VCaP (cell line): ENCODE results near the gene JUND.

Source experiments
- H3K27ac ChIP-seq: fragments of 450-650 bp; 2 replicates; pipeline ENCODE4 v1.5.1; 2017
- CTCF ChIP-seq: fragments of 450-650 bp; conservative IDR thresholded peaks from 2 replicates; pipeline ENCODE4 v1.5.1; 2017; ENCODE audit warnings: mild to moderate bottlenecking, moderate library complexity

Gene JUND

GRCh38 chr19:18291590-18292461 is 10.4 kb upstream of the JUND start:
- peak overlapping the region; percentile 96 for H3K27ac ChIP-seq
- TF ChIP-seq CTCF = no peak

GRCh38 chr19:18291019-18291524 is 9.7 kb upstream of the JUND start:
- H3K27ac ChIP-seq = peak overlapping the region; percentile 96
- no peak for TF ChIP-seq CTCF

GRCh38 chr19:18290302-18291018 is 9.0 kb upstream of the JUND start:
- no peak for TF ChIP-seq CTCF
- H3K27ac ChIP-seq = no peak overlapping the region

GRCh38 chr19:18289471-18290301 is 8.3 kb upstream of the JUND start:
- no peak for TF ChIP-seq CTCF
- no peak overlapping the region for H3K27ac ChIP-seq

GRCh38 chr19:18287836-18288772 is 6.7 kb upstream of the JUND start:
- no peak overlapping the region for H3K27ac ChIP-seq
- TF ChIP-seq CTCF = no peak

GRCh38 chr19:18286973-18287635 is 5.7 kb upstream of the JUND start:
- no peak for TF ChIP-seq CTCF
- H3K27ac ChIP-seq = no peak overlapping the region
